NCI-H2107 (cell line): Measurements from ENCODE around the gene PARD3.

Experiments
- DNase-seq: peaks from one replicate; lab custom pipeline; 2025; lab: John Stamatoyannopoulos, UW

PARD3 gene

DNA sequence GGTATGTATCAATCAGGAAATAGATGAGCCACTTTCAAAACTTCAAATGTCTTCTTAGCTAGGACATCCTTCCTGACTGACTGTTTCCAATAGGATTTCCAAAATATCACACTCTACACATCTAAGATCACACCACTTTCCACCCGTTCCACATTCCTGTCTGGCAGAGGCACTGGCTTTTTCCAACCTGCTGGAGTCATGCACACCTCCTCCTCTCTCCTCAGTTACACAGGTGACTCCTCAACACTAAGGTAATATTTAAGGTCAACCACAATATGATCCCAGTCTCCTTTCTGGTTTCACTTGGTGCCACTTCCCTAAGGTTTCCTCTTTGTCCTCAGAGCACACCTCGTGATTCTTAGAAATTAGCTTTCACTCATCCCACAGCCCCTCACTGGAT lies 196.5 kb downstream of the PARD3 start:
- DNase-seq = no peak

- no peak for DNase-seq
Measured at GRCh38 chr10:34615770-34616169, 199.3 kb downstream of the PARD3 start.

DNA sequence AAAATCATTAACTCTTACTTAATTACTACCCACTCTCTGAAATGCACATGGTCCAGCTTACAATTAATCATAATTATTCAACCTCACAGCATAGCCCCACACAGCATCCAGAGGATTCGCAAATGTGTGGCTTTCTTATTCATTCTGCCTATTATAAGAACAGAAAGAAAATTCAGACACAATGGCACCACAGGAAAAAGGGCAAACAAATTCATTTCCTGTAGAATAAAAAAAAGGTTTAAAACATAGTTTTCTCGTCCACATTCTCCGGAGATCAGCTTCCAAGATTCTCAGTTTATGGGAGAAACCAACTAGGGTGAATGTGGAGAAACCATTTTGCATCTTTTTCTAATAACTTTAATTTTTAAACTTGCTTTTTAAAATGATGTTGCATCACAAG lies 201.6 kb downstream of the PARD3 start:
- DNase-seq = no peak

- DNase-seq = no peak
Measured at GRCh38 chr10:34612938-34613337, 202.2 kb downstream of the PARD3 start.

DNA sequence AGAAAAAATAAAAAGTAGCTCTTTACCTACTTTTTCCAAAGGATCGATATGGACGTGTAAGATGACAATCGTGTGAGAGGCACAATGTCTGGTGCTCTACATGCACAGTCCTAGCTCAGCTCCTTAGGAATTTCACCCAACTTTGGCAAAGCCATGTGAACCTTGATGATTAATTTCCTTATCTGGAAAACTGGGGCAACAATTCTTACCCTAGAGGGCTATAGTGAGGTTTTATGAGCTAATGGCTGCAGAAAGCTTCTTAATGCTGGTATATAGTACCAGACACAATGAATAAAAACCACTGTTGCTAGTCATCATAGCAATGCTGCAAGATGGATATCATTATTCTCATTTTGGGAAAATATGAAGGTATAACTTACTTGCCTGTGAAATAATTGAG lies 202.7 kb downstream of the PARD3 start:
- DNase-seq = no peak

- no peak for DNase-seq
Measured at GRCh38 chr10:34609287-34609940, 205.7 kb downstream of the PARD3 start.

- DNase-seq = no peak
Measured at GRCh38 chr10:34607894-34608293, 207.2 kb downstream of the PARD3 start.

DNA sequence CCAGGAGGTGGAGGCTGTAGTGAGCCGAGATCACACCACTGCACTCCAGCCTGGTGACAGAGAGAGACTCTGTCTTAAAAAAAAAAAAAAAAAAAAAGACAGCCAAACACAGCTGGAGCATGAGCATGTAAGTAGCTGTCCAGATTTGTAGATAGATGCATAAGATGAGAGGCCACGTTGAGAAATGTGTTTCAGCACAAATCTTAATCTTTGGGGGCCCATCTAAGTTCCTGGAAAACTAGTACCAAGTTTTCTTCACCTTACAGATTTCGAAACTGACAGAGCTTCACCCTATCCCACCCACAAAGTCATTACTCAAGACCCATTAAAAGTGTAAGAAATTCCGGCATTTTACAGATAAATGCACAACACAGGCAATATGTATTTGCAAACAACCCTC lies 208.2 kb downstream of the PARD3 start:
- DNase-seq = no peak

GRCh38 chr10:34602478-34602877 lies 212.6 kb downstream of the PARD3 start:
- no peak for DNase-seq

GRCh38 chr10:34601691-34602090 lies 213.4 kb downstream of the PARD3 start:
- no peak for DNase-seq

DNA sequence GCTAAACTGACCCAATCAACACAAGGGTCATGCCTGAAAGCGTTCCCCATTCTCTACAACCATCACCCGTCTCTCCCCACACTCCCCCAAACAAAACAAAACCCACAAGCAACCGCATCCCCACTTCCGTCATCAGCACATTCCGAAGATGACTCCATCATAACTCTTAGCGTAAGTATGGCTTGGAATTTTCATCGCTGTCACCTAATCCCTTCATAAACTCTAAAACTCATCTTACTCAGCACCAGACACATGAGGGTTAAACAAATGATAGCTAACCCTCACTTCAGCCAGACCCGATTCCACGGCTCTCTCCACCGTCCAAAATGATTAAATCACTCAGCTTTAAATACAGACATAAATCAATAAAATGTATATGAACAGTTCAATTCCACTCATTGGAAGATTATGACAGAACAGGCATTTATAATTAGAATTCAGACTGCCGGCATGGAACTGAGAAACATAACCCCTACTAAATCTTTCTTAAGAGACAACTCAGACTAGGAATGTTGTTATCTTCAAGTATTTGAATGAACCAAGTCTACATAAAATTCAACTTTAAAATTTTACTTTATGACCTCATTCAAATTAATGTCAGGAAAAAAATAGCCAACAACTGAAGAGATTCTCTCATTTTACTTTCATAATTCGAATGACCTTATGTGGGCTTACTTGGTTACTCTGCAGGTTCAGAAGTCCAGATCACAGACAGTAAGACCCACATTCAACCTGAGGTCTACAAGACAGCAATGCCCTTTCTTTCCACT lies 215.9 kb downstream of the PARD3 start:
- no peak for DNase-seq

DNA sequence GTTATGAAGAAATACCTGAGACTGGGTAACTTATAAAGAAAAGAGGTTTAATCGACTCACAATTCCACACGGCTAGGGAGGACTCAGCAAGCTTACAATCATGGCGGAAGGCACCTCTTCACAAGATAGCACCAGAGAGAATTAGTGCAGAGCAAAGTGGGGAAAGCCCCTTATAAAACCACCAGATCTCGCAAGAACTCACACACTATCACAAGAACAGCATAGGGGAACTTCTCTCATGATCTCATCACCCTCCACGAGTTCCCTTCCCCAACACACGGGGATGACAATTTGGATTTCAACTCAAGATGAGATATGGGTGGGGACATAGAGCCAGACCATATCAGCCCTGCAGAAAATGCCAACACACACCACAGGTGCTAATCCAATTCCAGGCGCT lies 218.7 kb downstream of the PARD3 start:
- no peak for DNase-seq

DNA sequence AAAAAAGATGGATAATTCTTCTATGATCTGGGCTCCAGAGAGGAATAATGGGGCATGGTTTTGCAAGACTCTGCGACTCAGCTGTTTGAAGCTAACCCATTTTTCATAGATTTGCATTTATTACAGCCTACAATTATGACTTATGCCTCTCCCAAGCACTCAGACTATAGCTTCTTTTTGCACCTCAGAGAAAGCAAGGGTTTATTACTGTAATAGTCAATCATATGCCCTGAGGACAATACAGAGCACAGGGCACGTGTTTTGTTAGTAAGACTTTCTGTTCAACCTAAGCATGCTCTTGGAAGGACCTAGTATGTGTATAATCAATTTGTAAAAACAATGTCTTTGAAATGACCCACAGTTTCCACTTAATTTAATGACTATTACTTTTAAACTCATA lies 221.2 kb downstream of the PARD3 start:
- no peak for DNase-seq

GRCh38 chr10:34593374-34593890 lies 221.7 kb downstream of the PARD3 start:
- no peak for DNase-seq

- DNase-seq = no peak
Measured at GRCh38 chr10:34590793-34591192, 224.3 kb downstream of the PARD3 start.

DNA sequence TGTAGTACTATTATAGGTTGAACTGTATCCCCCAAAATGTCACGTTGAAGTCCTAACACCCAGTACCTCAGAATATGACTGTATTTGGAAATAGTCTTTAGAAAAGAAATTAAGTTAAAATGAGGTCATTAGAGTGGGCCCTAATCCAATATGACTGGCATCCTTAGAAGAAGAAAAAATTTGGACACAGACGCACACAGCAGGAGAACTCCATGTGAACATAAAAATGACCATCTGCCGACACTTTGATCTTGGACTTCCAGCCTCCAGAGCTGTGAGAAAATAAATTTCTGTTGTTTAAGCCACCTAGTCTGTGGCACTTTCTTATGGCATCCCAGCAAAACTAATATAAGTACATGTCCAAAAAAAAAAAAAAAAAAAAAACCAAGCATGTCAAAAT lies 225.8 kb downstream of the PARD3 start:
- DNase-seq = no peak

DNA sequence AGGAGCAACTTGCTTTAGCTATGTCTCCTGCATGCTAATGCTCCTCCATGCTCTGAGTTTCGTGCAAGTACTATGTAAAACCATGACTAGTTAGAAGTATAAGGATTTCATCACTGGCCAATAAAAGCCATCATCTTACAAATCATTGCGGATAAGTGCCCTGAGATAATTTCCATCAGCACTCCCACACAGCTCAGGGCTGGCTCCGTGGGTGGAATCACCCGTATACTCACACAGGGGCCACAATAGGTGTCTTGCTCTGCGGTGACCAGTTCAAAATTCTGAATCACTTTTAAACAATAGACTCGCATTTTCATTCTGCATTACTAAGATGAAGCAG lies 227.4 kb downstream of the PARD3 start:
- no peak for DNase-seq

- DNase-seq = no peak
Measured at GRCh38 chr10:34587002-34587679, 228.0 kb downstream of the PARD3 start.

- no peak for DNase-seq
Measured at GRCh38 chr10:34585422-34586112, 229.5 kb downstream of the PARD3 start.

DNA sequence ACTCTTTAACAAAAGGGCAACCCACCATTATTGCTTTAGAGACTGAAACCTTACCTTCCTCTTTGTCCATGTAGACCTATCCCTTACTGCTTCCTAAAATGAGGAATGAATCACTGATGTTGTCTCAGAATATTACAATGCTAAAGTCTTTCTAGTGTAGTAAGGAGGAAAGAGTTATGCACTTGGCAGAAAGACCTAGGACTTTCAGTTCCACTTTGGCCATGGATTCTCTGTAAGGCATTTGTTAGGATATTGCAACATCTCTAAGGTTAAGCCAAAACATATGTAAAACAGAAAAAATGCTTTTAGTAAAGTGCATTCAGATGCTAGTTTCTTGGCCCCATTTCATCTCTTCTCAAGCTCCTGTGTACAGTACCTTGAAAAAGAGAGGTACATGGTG lies 230.9 kb downstream of the PARD3 start:
- DNase-seq = no peak

GRCh38 chr10:34581801-34582532 lies 233.1 kb downstream of the PARD3 start:
- DNase-seq = no peak

- DNase-seq = no peak
Measured at GRCh38 chr10:34580643-34581042, 234.5 kb downstream of the PARD3 start.
